HEK293 (cell line): ENCODE data around the gene TP53BP2.

Source experiments
- BCL11B ChIP-seq: fragments of 450-650 bp; formaldehyde crosslinking; IDR thresholded peaks from 2 replicates; pipeline ENCODE4 v1.5.1; 2016; ENCODE audit warnings: low read depth, missing biosample characterization, missing genetic modification characterization
- GLIS2 ChIP-seq: fragments of 450-650 bp; formaldehyde crosslinking; IDR thresholded peaks from 2 replicates; pipeline ENCODE4 v1.5.1; 2016; ENCODE audit warnings: missing biosample characterization, missing genetic modification characterization
- HIC1 ChIP-seq: fragments of 450-650 bp; formaldehyde crosslinking; IDR thresholded peaks from 2 replicates; pipeline ENCODE4 v1.5.1; 2016; ENCODE audit warnings: missing biosample characterization, missing genetic modification characterization
- KLF16 ChIP-seq: fragments of 450-650 bp; formaldehyde crosslinking; IDR thresholded peaks from 2 replicates; pipeline ENCODE4 v1.5.1; 2017; ENCODE audit warnings: missing biosample characterization, missing genetic modification characterization
- KLF17 ChIP-seq: fragments of 450-650 bp; formaldehyde crosslinking; IDR thresholded peaks from 2 replicates; pipeline ENCODE4 v1.5.1; 2016; ENCODE audit warnings: missing biosample characterization, missing genetic modification characterization
- SCRT2 ChIP-seq: fragments of 450-650 bp; formaldehyde crosslinking; IDR thresholded peaks from 2 replicates; pipeline ENCODE4 v1.5.1; 2016; ENCODE audit warnings: missing biosample characterization, missing genetic modification characterization
- SP2 ChIP-seq: fragments of 450-650 bp; formaldehyde crosslinking; IDR thresholded peaks from 2 replicates; pipeline ENCODE4 v1.5.1; 2016; ENCODE audit warnings: missing biosample characterization, missing genetic modification characterization
- ZFP69B ChIP-seq: fragments of 450-650 bp; formaldehyde crosslinking; IDR thresholded peaks from 2 replicates; pipeline ENCODE4 v1.5.1; 2016; ENCODE audit warnings: missing biosample characterization, missing genetic modification characterization
- ZIC2 ChIP-seq: fragments of 450-650 bp; formaldehyde crosslinking; IDR thresholded peaks from 2 replicates; pipeline ENCODE4 v1.5.1; 2016; ENCODE audit warnings: missing biosample characterization, missing genetic modification characterization
- ZNF10 ChIP-seq: fragments of 450-650 bp; formaldehyde crosslinking; IDR thresholded peaks from 2 replicates; pipeline ENCODE4 v1.5.1; 2017; ENCODE audit warnings: missing biosample characterization, missing genetic modification characterization
- ZNF114 ChIP-seq: fragments of 450-650 bp; formaldehyde crosslinking; IDR thresholded peaks from 2 replicates; pipeline ENCODE4 v1.5.0; 2017; ENCODE audit warnings: missing biosample characterization, missing genetic modification characterization
- ZNF132 ChIP-seq: fragments of 450-650 bp; formaldehyde crosslinking; IDR thresholded peaks from 2 replicates; pipeline ENCODE4 v1.5.1; 2017; ENCODE audit warnings: missing biosample characterization, missing genetic modification characterization, borderline replicate concordance
- ZNF148 ChIP-seq: fragments of 450-650 bp; formaldehyde crosslinking; IDR thresholded peaks from 2 replicates; pipeline ENCODE4 v1.5.0; 2017; ENCODE audit warnings: missing biosample characterization, missing genetic modification characterization, borderline replicate concordance
- ZNF175 ChIP-seq: fragments of 450-650 bp; formaldehyde crosslinking; IDR thresholded peaks from 2 replicates; pipeline ENCODE4 v1.5.1; 2016; ENCODE audit warnings: missing biosample characterization, missing genetic modification characterization
- ZNF23 ChIP-seq: fragments of 450-650 bp; formaldehyde crosslinking; IDR thresholded peaks from 2 replicates; pipeline ENCODE4 v1.5.1; 2016; ENCODE audit warnings: missing biosample characterization, missing genetic modification characterization, borderline replicate concordance
- ZNF280C ChIP-seq: fragments of 450-650 bp; formaldehyde crosslinking; IDR thresholded peaks from 2 replicates; pipeline ENCODE4 v1.5.1; 2016; ENCODE audit warnings: missing biosample characterization, missing genetic modification characterization
- ZNF548 ChIP-seq: fragments of 450-650 bp; formaldehyde crosslinking; IDR thresholded peaks from 2 replicates; pipeline ENCODE4 v1.5.1; 2016; ENCODE audit warnings: missing biosample characterization, missing genetic modification characterization
- ZNF610 ChIP-seq: fragments of 450-650 bp; formaldehyde crosslinking; IDR thresholded peaks from 2 replicates; pipeline ENCODE4 v1.5.1; 2016; ENCODE audit warnings: missing biosample characterization, missing genetic modification characterization, borderline replicate concordance
- ZNF629 ChIP-seq: fragments of 450-650 bp; formaldehyde crosslinking; IDR thresholded peaks from 2 replicates; pipeline ENCODE4 v1.5.1; 2017; ENCODE audit warnings: missing biosample characterization, missing genetic modification characterization
- ZNF785 ChIP-seq: fragments of 450-650 bp; formaldehyde crosslinking; IDR thresholded peaks from 2 replicates; pipeline ENCODE4 v1.5.1; 2016; ENCODE audit warnings: missing biosample characterization, missing genetic modification characterization
- TF ChIP-seq, protein P1 (sequence below): fragments of 450-650 bp; IDR thresholded peaks from 2 replicates; pipeline ENCODE4 v1.5.1; 2018; ENCODE audit warnings: missing biosample characterization, missing genetic modification characterization
- TF ChIP-seq, protein P2 (sequence below): fragments of 450-650 bp; formaldehyde crosslinking; IDR thresholded peaks from 2 replicates; pipeline ENCODE4 v1.5.1; 2016; ENCODE audit warnings: missing biosample characterization, missing genetic modification characterization
- TF ChIP-seq, protein P3 (sequence below): fragments of 450-650 bp; formaldehyde crosslinking; IDR thresholded peaks from 2 replicates; pipeline ENCODE4 v1.5.1; 2016; ENCODE audit warnings: missing biosample characterization, missing genetic modification characterization

TP53BP2 gene

DNA sequence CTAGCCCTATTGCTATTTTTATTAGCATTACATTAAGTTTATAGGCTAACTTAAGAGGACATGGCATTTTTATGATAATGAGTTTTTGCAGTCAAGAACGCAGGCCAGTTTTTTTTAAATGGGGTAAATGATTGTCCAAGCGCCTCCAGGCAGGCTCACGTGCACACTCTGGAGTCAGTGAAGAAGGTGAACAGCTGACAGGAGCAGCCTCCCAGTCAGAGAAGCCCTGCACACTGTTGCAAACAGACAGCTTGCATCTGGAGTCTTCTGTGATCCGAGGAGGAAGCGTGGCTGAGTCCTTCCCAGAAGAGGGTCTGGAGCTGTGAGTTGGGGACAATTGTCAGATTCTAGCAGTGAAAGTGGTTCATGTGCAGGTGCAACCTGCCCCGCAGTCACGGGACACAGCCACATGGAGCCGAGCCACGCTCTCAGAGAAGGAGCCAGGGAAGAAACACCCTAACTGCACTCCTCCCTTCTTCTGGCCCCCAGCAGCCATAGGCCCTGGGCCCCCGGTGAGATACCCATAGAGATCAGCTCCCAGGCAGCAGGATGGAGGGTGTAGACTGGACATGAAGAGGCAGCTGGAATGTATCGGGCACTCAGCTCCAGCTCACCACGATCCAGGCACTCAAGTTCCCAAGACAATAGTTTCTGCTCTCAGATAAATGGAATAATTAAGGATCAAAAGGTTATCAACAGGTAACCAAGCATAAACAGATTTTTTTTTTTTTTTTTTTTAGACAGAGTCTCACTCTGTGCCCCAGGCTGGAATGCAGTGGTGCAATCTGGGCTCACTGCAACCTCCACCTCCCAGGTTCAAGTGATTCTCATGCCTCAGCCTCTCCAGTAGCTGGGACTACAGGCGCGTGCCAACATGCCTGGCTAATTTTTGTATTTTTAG is 107.0 kb downstream of the TP53BP2 start (continued):
- TF ChIP-seq, protein P1, sequence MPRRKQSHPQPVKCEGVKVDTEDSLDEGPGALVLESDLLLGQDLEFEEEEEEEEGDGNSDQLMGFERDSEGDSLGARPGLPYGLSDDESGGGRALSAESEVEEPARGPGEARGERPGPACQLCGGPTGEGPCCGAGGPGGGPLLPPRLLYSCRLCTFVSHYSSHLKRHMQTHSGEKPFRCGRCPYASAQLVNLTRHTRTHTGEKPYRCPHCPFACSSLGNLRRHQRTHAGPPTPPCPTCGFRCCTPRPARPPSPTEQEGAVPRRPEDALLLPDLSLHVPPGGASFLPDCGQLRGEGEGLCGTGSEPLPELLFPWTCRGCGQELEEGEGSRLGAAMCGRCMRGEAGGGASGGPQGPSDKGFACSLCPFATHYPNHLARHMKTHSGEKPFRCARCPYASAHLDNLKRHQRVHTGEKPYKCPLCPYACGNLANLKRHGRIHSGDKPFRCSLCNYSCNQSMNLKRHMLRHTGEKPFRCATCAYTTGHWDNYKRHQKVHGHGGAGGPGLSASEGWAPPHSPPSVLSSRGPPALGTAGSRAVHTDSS, result peak; percentile 57; the same call in 1 of the 2 replicates
- 0 out of 2 replicates have a peak, but pooled peaks have one; percentile 23 for TF ChIP-seq ZNF610 (tag by site-specific recombination)
- peak; percentile 96 for TF ChIP-seq SCRT2 (tag by site-specific recombination)
- no peak for TF ChIP-seq ZNF548 (tag by site-specific recombination)
- TF ChIP-seq GLIS2 (tag by site-specific recombination), result peak; percentile 23; the same call in 1 of the 2 replicates
- TF ChIP-seq ZFP69B (tag by site-specific recombination), result peak; percentile 39; the same call in 1 of the 2 replicates
- TF ChIP-seq, protein P2, sequence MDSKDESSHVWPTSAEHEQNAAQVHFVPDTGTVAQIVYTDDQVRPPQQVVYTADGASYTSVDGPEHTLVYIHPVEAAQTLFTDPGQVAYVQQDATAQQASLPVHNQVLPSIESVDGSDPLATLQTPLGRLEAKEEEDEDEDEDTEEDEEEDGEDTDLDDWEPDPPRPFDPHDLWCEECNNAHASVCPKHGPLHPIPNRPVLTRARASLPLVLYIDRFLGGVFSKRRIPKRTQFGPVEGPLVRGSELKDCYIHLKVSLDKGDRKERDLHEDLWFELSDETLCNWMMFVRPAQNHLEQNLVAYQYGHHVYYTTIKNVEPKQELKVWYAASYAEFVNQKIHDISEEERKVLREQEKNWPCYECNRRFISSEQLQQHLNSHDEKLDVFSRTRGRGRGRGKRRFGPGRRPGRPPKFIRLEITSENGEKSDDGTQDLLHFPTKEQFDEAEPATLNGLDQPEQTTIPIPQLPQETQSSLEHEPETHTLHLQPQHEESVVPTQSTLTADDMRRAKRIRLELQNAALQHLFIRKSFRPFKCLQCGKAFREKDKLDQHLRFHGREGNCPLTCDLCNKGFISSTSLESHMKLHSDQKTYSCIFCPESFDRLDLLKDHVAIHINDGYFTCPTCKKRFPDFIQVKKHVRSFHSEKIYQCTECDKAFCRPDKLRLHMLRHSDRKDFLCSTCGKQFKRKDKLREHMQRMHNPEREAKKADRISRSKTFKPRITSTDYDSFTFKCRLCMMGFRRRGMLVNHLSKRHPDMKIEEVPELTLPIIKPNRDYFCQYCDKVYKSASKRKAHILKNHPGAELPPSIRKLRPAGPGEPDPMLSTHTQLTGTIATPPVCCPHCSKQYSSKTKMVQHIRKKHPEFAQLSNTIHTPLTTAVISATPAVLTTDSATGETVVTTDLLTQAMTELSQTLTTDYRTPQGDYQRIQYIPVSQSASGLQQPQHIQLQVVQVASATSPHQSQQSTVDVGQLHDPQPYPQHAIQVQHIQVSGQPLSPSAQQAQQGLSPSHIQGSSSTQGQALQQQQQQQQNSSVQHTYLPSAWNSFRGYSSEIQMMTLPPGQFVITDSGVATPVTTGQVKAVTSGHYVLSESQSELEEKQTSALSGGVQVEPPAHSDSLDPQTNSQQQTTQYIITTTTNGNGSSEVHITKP (tag by site-specific recombination), result peak; percentile 32
- no peak for TF ChIP-seq ZNF132 (tag by site-specific recombination)
- TF ChIP-seq ZNF114 (tag by site-specific recombination), result no peak
- no peak for TF ChIP-seq ZNF175 (tag by site-specific recombination)
- TF ChIP-seq SP2 (tag by site-specific recombination), result no peak
- 0 out of 2 replicates have a peak, but pooled peaks have one; percentile 16 for TF ChIP-seq BCL11B (tag by site-specific recombination)
- TF ChIP-seq ZNF148 (tag by site-specific recombination), result no peak
- peak; percentile 11; the same call in 1 of the 2 replicates for TF ChIP-seq ZNF10 (tag by site-specific recombination)
- no peak for TF ChIP-seq ZNF785 (tag by site-specific recombination)
- peak; percentile 69 for TF ChIP-seq ZIC2 (tag by site-specific recombination)
- peak; percentile 29; the same call in 1 of the 2 replicates for TF ChIP-seq KLF16
- 0 out of 2 replicates have a peak, but pooled peaks have one; percentile 9 for TF ChIP-seq ZNF629 (tag by site-specific recombination)
- TF ChIP-seq ZNF280C, result no peak
- no peak for TF ChIP-seq ZNF23 (tag by site-specific recombination)
- no peak for TF ChIP-seq KLF17 (tag by site-specific recombination)
- TF ChIP-seq, protein P3, sequence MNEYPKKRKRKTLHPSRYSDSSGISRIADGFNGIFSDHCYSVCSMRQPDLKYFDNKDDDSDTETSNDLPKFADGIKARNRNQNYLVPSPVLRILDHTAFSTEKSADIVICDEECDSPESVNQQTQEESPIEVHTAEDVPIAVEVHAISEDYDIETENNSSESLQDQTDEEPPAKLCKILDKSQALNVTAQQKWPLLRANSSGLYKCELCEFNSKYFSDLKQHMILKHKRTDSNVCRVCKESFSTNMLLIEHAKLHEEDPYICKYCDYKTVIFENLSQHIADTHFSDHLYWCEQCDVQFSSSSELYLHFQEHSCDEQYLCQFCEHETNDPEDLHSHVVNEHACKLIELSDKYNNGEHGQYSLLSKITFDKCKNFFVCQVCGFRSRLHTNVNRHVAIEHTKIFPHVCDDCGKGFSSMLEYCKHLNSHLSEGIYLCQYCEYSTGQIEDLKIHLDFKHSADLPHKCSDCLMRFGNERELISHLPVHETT (tag by site-specific recombination), result no peak
- 0 out of 2 replicates have a peak, but pooled peaks have one; percentile 17 for TF ChIP-seq HIC1 (tag by site-specific recombination)
